Neutrophil (primary cell): ENCODE results near the gene CCL21.
"Not testable (repeated sequence)": the region's sequence is repeated elsewhere in the genome, so short reads cannot be mapped to it uniquely, and the experiment has no call there.

Source experiments
- H3K27ac ChIP-seq: fragments of 200-600 bp; sonication (generic); 2 replicates; pipeline ENCODE4 v1.5.1; 2016; ENCODE audit warnings: mild to moderate bottlenecking, moderate library complexity
- H3K27me3 ChIP-seq: fragments of 200-600 bp; sonication (generic); 2 replicates; pipeline ENCODE4 v1.6.0; 2016; ENCODE audit warnings: mild to moderate bottlenecking
- H3K36me3 ChIP-seq: fragments of 200-600 bp; sonication (generic); 2 replicates; pipeline ENCODE4 v1.5.1; 2017
- H3K4me1 ChIP-seq, 2 experiments: fragments of 200-600 bp in 1 of 2; sonication (generic) in 1 of 2; 1 replicate in 1 of 2; 2 replicates in 1 of 2; pipeline versions ENCODE4 v1.5.1 to v1.6.1; 2013 to 2016; ENCODE audit warnings: low read depth in 1 of 2, low read length in 1 of 2, mild to moderate bottlenecking in 1 of 2, moderate library complexity in 1 of 2; ENCODE audit not compliant: control insufficient read depth in 1 of 2, insufficient read depth in 1 of 2
- H3K4me3 ChIP-seq, 2 experiments: fragments of 200-600 bp in 1 of 2; sonication (generic) in 1 of 2; 1 replicate in 1 of 2; 2 replicates in 1 of 2; pipeline ENCODE4 v1.5.1; 2013 to 2016; ENCODE audit warnings: low read depth in 1 of 2, low read length in 1 of 2, mild to moderate bottlenecking in 1 of 2, moderate library complexity in 1 of 2
- H3K9me3 ChIP-seq: fragments of 200-600 bp; sonication (generic); 2 replicates; pipeline ENCODE4 v1.5.1; 2016
- CTCF ChIP-seq: fragments of 200-600 bp; sonication (generic); IDR thresholded peaks from 2 replicates; pipeline ENCODE4 v1.5.1; 2016; ENCODE audit warnings: antibody characterized with exemption

Gene CCL21

GRCh38 chr9:34723141-34723540 lies 13.2 kb upstream of the CCL21 start:
- H3K27me3 ChIP-seq, result no peaks in the 10 kb centered on the region
- H3K9me3 ChIP-seq, result no peaks in the 10 kb centered on the region
- H3K27ac ChIP-seq, result no peak overlapping the region
- TF ChIP-seq CTCF, result no peak
- H3K36me3 ChIP-seq, result no peaks in the 10 kb centered on the region
- H3K4me3 ChIP-seq, result no peak overlapping the region
- no peaks in the 10 kb centered on the region for H3K4me1 ChIP-seq

GRCh38 chr9:34719769-34720025 lies 9.8 kb upstream of the CCL21 start:
- H3K9me3 ChIP-seq, H3K36me3 ChIP-seq, H3K4me1 ChIP-seq: not testable (repeated sequence)

GRCh38 chr9:34719021-34719768 lies 9.3 kb upstream of the CCL21 start:
- no peak for TF ChIP-seq CTCF
- no peak overlapping the region for H3K27ac ChIP-seq

More at GRCh38 chr9:34719769-34720025, 9.8 kb upstream of the CCL21 start:
- not testable (repeated sequence) for H3K27ac ChIP-seq, H3K4me3 ChIP-seq
- peaks cover 20% of the 10 kb centered on the region for H3K27me3 ChIP-seq

GRCh38 chr9:34717996-34718614 lies 8.2 kb upstream of the CCL21 start:
- Histone ChIP-seq H3K27me3 (peaks cover 35% of the 10 kb centered on the region), H3K9me3 (no peaks in the 10 kb centered on the region), H3K4me1 (no peaks in the 10 kb centered on the region), H3K36me3 (no peaks in the 10 kb centered on the region), H3K4me3 (no peak overlapping the region), H3K27ac (no peak overlapping the region)
- no peak for TF ChIP-seq CTCF

More at GRCh38 chr9:34719021-34719768, 9.3 kb upstream of the CCL21 start:
- Histone ChIP-seq H3K9me3 (no peaks in the 10 kb centered on the region), H3K27me3 (peaks cover 25% of the 10 kb centered on the region), H3K4me3 (no peak overlapping the region), H3K36me3 (no peaks in the 10 kb centered on the region), H3K4me1 (no peaks in the 10 kb centered on the region)

- no peak overlapping the region for H3K27ac ChIP-seq
- no peak for TF ChIP-seq CTCF
- no peaks in the 10 kb centered on the region for H3K4me1 ChIP-seq
Observed at GRCh38 chr9:34716711-34717110, 6.8 kb upstream of the CCL21 start.

GRCh38 chr9:34715639-34716215 lies 5.8 kb upstream of the CCL21 start:
- no peaks in the 10 kb centered on the region for H3K36me3 ChIP-seq
- H3K27ac ChIP-seq, result no peak overlapping the region
- TF ChIP-seq CTCF, result no peak
- peaks cover 47% of the 10 kb centered on the region for H3K27me3 ChIP-seq
- no peak overlapping the region for H3K4me3 ChIP-seq
- H3K4me1 ChIP-seq, result no peaks in the 10 kb centered on the region
- H3K9me3 ChIP-seq, result no peaks in the 10 kb centered on the region

More at GRCh38 chr9:34716711-34717110, 6.8 kb upstream of the CCL21 start:
- Histone ChIP-seq H3K4me3 (no peak overlapping the region), H3K36me3 (no peaks in the 10 kb centered on the region), H3K9me3 (no peaks in the 10 kb centered on the region), H3K27me3 (peaks cover 47% of the 10 kb centered on the region)
